ENCODE results near the gene TDRKH.
"Not testable (repeated sequence)": the region's sequence is repeated elsewhere in the genome, so short reads cannot be mapped to it uniquely, and the experiment has no call there.

Gene TDRKH

GRCh38 chr1:151760597-151761385 lies 29.5 kb downstream of the TDRKH start:
- no peak for DNase-seq

DNA sequence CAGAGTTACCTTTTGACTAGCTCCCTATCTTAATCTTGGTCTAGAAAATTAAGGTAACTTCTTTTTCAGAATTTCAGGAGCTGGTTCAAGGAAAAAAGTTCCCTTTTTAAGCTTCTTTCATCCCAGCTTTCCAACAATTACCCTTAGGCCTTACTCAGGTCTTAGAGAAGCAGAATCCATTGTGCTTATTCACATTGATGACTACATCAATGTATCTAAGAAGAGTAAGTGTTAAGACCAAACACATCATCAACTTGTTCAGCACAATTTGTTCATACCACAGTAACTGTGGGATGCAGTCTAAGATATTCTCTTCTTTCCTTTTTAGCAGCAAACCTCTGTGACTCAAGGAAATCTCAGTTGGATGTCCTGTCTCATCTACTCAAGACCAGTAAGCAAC lies 31.1 kb downstream of the TDRKH start:
- DNase-seq = no peak

DNA sequence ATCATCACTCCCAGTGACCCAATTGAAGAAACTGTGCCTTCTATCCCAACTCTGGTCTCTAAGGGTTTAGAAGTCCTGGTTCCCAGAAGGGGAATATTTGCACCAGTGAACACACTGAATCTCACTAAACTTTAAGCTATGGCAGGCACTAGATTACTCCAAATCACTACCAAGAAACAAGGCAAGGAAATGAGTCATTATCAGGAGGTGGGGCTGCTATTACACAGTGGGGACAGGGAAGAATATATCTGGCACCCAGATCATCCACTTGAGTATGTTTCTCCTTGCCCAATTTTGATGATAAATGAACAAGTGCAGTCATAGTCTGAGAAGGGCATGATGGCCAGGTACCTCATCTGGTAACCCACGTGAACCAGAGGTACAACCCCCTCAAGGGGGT lies 34.0 kb downstream of the TDRKH start:
- no peak for DNase-seq

DNA sequence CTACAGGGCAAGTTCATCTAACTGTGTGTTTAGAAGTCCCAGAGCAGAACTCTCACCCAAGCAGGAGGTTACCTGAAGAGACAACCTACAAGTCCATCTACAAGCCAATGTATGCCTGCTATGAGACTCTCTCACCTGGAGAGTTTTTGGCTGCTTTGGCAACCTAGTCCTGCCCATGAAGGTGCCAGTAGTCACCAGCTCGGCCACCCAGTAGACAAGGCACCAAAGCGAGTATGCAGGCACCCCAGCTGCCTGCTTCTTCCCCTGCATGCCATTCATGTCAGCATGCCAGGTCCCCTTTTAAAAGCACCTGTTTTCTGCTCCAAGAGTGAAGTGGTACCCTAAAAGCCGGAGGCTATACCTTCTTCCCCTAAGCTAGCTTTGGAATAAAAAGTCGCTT lies 48.8 kb downstream of the TDRKH start:
- no peak for DNase-seq

GRCh38 chr1:151739590-151740355 lies 50.5 kb downstream of the TDRKH start:
- DNase-seq = no peak

- DNase-seq = no peak
These were observed 52.8 kb downstream of the TDRKH start for GRCh38 chr1:151737479-151737878.

DNA sequence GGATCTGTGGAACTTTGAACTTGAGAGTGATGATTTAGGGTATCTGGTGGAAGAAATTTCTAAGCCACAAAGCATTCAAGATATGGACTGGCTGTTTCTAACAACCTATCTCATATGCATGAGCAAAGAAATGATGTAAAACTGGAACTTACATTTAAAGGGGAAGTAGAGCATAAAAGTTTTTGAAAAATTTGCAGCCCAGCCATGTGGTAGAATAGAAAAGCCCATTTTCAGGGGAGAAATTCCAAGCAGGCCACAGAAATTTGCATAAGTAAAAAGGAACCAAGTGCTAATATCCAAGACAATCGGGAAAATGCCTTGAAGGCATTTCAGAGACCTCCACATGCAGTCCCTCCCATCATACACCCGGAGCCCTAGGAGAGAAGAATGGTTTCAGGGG lies 53.3 kb downstream of the TDRKH start:
- DNase-seq = no peak

GRCh38 chr1:151733995-151734394 lies 56.3 kb downstream of the TDRKH start:
- DNase-seq = not testable (repeated sequence)

- no peak for DNase-seq
These were observed 57.2 kb downstream of the TDRKH start for GRCh38 chr1:151733126-151733525.

- DNase-seq = no peak
These were observed 60.4 kb downstream of the TDRKH start for GRCh38 chr1:151729966-151730291.

DNA sequence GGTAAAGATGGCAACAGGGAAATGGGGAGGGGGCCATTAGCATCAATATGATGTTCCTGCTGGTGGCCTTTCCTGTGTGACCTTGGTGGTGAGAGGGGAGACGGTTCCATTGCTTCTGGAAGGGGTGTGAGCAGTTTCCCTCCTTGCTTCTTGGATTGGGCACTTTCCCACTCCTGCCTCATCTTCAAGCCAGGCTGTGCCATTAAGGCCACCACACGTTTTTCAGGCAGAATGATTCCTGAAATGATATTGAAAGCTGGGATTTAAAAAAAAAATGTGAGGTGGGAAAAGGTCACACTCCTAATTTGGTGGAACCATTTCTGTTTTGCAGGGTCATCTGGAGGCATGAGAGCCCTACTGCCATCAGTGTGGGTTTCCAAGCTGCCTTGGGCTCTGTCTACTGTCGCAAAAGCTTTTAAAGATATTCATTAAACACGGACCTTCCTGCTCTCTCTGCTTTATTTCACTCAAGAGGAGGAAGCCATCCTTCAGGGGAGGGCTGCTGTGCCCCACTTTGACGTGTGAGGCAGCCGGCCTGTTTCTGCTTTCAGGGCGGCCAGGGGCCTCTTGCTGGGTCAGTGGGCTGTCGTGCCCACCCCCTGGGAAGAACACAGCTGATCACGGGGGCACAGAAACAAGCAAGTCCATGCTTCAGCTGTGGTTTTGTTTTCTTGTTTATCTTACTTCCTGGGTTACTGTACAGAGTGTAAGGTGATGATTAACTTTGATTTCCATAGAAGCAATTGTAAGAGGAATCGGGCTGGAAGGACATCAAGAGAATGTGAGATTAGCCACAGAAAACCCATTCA lies 60.9 kb downstream of the TDRKH start:
- DNase-seq = no peak

- no peak for DNase-seq
These were observed 61.9 kb downstream of the TDRKH start for GRCh38 chr1:151728151-151729054.

- DNase-seq = no peak
These were observed 66.5 kb downstream of the TDRKH start for GRCh38 chr1:151723726-151724370.

Data from activated CD4-positive, alpha-beta T cell treated with anti-CD3 and anti-CD28 coated beads, Interleukin-2, amount 50 U/mL, for 4 hours (primary cell).